GM18517 (cell line): ENCODE data around the gene CCR6.

Experiments
- ATAC-seq: cut with Tn5 transposase; IDR thresholded peaks from one replicate; pipeline ENCODE4 v1.9.1; 2021; ENCODE audit warnings: mild to moderate bottlenecking, moderate library complexity; ENCODE audit not compliant: unreplicated experiment

The CCR6 gene

DNA sequence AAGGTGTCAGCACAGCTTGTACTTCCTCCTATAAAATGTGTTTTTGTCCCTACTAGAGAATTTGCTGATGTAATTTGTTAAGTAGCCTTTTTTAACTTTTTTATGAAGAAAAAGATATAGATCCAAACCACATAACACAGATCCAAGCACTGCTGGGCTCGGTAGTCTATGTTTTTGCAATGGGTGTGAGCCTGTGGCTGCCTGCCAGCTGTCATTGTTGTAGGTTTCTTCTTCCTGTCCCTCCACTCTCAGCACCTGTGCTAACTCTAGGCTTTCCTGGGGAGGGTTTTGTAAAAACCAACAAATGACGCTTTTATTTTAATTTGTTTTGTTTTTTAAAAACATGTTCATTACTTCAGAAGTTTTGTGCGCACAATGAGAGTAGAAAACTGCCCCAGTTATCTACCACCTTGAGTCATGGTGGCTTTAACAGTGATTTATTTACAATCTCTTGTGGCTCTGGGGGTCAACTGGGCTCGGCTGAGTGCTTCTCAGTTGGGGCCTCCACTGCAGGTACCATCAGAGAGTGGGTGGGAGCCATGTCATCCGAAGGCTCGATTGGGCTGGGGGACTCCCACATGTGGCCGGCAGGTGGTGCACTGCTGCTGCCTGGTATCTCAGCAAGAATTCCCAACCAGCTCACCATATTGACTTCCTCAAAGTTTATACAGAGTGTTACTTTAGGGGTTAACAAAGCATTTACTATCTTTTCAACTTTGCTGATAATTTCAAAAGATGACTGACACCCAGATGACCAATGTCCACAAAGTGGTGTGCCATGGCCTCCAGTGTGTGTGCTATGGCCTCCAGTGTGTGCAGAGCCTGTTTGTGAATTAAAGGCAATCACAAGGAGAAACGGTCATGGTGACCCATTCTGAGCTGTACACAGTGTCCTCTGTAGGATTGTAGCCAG, 3.0 kb upstream of the CCR6 start:
- ATAC-seq: no peak

DNA sequence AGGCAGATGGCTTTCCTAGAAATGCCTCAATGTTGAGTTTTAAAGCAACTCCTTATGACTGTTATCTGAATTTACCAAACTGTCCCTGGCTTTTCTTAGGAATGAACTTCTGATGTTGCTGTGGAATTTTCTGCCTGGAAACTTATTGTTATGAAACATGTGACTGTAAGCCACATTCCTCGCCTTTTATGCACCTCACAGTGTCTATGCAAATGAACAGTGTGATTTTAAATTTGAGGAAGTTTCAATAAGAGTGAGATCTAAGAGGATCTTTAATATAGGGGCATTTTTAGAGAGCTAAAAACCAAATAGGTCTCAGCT, 2.4 kb upstream of the CCR6 start:
- ATAC-seq: no peak

DNA sequence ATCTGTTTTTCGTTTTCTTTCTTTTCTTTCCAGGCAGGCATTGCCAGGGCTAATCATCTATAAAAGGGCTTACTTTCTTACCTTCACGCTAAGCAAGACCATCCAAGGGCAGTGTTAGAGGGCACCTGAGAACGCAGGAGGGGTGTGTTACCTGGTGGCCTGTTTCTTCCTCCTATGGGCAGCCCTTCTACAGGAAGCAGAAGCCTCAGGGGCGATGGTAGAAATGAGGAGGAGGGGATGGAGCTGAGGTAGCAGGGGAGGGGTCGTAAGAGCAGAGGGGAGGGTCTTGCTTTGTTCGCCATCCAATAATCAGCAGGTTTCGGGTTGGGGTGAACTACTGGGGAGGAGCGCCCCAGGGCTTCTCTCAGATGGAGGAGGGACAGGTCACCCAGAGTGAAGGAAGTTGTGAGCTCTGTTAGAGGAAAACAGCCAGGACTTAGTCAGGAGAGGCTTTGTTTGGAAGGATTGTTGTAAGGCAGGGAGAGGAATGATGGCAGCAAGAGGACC, 1.5 kb upstream of the CCR6 start:
- ATAC-seq: no peak

DNA sequence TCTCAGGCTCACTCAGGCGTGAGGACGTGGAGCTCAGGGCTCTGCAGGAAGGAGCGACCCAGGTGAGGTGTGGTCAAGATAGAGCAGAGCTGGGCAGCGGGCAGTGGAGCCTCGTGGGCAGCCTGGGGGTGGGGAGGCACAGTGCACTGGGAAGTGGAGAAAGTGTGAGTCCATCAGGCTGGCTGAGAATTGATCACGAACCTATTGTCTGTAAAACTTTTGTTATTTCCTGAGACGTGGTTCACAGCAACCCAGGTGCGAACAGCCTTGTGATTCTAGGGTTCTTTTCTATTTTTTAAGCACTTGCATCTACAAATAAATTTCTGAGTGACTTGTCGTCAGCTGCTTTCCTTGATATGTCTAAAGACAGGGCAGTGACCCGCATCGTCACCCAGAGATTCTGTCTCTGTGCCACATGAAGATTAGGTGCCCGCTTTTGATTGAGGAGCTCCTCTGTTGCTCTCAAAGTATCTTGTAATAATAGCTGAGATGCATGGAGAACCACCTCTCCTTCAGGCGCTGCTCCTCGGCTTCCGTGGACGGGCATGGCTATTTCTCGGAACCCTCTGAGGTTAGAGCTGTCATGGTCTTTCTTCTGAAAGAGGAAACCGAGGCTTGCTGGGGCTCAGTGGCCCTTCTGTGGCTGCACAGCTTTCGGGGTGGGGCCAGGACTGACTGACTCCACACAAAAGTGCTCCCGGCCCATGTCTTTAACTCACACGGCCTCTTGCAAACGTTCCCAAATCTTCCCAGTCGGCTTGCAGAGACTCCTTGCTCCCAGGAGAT, 662 bp upstream of the CCR6 start:
- peak; percentile 24 for ATAC-seq

DNA sequence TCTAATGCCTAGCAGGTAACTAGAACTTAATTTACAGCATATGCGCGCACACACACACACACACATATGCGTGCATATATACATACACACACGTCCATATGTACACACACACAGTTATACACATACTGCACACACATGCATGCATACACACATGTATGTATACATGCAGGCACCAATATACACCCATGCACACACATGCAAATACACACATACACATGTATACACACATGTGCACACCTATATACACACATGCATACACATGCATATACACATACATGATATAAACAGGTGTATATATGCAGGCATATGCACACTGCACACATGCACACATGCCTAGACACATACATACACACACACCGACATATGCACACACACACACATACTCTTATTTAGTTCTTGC, 1.9 kb downstream of the CCR6 start:
- no peak for ATAC-seq

DNA sequence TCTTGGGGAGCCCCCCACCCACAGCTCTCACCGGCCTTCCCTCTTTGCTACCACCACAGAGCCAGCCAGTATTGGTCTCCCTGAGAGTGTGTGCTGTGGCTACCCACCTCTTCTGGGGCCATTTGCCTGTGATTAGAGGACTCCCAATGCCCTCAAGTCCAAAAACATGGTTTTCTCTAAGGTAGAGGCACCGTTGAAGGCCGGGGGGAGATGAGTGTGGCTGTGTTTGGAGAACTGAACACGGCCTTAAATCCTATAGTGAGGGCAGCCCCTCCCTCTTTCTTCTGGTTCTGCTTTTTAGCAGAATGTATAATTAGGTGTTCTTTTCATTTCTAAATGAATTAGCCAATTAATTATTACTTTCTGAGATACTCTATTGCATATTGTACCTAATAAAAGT, 2.5 kb downstream of the CCR6 start:
- ATAC-seq: no peak

DNA sequence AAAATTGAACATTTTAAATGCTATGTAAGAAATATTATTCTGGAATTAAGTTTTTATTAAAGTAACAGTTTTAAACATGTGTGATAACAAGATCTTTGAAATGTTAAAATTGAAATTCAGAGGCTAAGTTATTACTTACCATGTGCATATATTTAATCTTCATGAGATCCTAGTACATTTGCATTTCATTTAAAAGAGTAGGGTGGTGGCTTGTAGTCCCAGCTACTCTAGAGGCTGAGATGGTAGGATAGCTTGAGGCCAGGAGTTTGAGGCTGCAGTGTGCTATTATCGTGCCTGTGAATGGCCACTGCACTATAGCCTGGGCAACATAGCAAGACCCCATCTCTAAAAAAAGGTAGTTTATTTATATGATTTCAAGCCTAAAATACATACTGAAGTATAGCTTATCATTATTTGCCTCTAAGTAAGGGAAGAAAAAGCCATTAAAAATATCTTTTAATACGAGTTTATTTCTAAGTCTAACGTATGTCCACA, 3.0 kb downstream of the CCR6 start:
- ATAC-seq: no peak

DNA sequence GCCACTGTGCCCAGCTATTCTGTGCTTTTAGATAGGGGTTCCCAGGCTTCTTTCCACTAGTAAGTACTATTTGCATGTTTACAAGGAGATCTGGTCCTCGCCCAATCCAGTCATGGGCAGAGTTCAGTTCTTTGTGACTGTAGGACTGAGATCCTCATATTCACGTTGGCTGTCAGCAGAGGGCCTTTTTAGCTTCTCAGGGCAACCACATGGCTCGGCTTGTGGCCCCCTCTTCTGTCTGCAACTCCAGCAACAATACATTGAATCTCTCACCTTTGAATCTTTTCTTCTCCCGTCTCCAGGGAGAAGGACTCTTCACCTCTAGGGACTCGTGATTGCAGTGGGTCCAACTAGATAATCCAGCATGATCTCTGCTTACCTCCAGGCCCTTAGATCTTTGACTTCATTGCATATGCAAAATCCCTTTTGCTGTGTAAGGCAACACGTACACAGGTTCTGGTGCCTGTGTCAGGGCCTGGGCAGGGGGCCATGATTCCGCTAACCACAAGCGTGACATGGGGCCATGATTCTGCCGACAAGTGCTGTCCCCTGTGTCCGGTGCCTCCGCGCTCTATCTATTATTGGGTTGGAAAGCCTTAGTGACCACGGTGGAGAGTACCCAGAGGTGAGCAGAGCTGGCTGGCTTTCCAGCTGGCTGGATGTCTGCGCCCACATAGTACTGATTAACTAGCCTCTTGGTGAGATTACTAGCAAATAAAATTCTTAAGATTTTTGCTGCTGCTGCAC, 5.1 kb downstream of the CCR6 start:
- ATAC-seq: no peak

DNA sequence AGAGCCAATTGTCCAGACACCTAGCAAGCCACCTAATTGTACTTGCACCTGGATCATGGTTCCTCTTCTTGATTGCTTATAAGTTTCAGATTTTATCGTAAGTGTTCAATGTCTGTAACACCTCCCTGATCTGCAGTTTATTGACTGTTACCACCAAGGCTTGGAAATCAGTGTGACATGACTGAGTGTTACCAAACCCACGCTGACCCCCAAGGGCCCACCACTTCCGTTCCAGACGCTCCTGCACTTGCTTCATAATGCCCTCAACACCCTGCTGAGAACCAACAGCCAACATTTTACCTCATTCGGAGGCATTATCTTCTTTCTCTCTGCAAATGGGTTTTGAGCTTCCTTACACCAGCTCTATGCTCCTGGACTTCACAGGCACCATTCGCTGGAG, 6.3 kb downstream of the CCR6 start:
- ATAC-seq: no peak

DNA sequence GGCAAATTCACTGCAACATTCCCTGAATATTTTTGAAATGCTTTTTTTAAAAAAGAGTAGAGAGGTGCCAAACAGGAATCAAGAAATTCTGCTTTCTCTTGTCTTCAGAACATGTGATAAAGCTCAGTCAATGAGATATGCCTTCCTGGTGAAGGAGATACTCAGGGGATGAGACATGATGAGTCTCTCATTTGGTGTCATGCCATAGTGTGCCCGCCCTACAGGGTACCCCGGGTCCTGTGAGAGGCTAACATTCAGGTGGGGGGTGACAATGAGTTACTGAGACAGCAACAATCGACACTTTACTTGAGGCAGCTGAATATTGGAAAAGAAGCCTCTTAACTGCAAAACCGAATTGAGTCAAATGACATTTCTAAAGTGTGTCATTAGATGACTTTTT, 6.7 kb downstream of the CCR6 start:
- ATAC-seq: no peak

DNA sequence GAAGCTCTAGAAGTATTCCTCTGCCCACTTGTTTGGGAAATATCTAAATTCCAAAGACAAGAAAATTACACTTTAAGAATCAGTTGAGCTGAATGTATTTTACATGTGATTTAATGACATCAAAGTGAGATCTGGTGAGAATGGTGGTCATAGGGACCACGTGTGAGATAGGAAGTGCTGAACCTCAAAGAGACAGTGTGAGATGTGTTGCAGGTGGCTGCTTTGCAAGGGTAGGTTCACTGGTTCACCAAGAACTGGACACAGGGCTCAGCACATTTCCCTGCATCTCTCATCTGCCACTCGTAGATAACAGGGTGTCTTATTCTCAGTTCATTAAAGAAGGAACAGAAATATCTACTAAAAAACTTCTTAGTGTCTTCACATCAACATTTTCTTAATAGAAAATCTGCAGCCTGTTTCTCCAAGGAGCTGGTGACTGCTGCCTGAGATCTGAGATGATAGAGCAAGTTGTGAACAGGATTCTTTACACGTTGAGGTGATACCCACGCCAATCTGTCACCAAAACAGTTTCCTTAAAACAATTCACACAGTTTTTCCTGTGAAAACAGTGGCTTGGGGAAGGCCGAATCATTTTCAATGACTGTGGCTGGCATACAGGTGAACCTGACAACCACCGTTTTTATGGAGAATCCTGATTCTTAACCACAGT, 7.2 kb downstream of the CCR6 start:
- ATAC-seq: peak; percentile 50

DNA sequence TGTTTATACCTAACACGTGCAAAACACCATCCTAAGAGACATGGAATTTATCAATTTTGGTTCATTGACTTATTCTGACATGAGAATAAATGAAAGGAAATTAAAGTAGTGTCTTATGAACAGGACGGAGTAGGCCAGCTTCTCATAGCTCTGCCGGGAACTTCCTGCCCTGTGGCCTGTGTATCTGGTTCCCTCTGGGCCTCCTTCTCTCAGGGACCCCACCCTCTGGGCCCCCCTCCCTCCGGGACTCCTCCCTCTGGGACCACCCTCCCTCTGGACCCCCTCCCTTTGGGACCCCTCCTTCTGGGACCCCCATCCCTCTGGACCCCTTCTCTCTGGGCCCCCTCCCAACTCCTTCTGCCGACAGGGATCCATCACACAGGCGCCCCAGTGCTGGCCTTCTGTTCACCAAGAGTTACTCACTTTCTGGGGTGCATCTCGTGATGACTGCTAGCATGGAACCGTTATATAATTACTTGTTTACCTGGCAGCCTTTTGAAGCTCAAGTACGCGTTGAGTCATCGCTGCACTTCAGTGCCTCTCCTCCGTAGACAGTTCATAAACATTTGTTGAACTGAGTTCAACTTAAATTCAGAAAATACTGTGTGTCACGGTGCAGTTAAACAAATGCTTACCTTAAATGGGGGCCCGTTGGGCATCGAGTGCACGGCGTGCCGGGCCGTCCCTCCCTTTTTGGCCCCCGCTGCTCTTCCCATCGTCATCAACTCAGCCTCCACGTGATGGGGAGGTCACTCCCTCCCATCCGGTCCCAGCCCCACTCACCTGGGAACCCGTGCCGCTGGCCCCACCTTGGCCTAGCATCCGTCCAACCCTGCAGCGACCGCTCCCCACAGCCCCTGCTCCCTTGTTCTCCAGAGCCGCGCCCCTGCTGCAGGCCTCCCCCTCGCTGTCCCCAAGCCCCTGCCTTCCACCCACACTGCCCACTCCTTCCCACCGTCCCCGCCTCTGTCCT, 8.1 kb downstream of the CCR6 start:
- ATAC-seq: no peak

DNA sequence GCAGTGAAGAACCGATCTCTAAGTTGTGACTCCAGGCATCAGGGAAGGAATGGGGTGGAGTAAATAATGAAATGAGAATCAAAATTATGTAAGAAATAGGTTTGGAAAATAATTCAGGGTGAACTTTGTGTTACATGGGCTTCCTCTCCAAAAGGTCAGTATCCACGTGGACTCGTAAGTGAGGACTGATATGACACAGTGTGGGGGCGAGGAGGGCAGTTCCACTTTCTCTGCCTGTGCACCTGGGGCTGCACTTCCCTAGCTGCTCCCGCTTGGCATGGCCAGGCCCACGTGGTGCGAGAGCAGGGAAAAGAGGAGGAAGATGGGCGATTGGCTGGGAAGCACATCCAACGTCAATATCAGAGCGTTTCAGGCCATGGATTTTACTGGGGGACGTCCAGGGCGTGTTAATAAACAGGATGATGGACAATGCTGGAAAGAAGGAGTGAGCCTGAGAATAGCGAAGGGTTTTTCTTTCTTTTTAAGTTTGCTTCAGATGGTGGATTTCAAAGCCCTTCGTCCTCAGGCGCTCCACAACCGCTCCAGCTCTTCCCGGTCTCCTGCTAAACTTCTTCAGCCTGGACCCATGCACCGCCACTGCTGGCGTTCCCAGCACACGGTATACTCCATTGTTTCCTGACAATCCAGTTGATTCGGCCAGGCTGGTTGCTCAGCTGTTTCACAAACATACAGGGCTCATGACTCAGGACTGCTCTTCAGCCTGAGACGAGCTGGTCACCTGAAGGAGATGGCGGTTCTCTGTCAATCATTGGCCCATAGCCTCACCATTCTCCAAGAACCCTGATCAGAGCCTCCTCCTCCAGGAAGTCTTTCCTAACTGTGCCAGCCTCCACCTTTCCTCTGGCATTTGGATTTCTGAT, 11.8 kb downstream of the CCR6 start:
- ATAC-seq: no peak

DNA sequence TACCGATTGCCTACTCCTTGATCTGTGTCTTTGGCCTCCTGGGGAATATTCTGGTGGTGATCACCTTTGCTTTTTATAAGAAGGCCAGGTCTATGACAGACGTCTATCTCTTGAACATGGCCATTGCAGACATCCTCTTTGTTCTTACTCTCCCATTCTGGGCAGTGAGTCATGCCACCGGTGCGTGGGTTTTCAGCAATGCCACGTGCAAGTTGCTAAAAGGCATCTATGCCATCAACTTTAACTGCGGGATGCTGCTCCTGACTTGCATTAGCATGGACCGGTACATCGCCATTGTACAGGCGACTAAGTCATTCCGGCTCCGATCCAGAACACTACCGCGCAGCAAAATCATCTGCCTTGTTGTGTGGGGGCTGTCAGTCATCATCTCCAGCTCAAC, 13.5 kb downstream of the CCR6 start:
- ATAC-seq: no peak

DNA sequence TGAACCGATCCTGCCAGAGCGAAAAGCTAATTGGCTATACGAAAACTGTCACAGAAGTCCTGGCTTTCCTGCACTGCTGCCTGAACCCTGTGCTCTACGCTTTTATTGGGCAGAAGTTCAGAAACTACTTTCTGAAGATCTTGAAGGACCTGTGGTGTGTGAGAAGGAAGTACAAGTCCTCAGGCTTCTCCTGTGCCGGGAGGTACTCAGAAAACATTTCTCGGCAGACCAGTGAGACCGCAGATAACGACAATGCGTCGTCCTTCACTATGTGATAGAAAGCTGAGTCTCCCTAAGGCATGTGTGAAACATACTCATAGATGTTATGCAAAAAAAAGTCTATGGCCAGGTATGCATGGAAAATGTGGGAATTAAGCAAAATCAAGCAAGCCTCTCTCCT, 14.2 kb downstream of the CCR6 start:
- ATAC-seq: no peak

DNA sequence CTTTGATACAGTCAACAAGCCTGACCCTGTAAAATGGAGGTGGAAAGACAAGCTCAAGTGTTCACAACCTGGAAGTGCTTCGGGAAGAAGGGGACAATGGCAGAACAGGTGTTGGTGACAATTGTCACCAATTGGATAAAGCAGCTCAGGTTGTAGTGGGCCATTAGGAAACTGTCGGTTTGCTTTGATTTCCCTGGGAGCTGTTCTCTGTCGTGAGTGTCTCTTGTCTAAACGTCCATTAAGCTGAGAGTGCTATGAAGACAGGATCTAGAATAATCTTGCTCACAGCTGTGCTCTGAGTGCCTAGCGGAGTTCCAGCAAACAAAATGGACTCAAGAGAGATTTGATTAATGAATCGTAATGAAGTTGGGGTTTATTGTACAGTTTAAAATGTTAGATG, 15.0 kb downstream of the CCR6 start:
- ATAC-seq: no peak

DNA sequence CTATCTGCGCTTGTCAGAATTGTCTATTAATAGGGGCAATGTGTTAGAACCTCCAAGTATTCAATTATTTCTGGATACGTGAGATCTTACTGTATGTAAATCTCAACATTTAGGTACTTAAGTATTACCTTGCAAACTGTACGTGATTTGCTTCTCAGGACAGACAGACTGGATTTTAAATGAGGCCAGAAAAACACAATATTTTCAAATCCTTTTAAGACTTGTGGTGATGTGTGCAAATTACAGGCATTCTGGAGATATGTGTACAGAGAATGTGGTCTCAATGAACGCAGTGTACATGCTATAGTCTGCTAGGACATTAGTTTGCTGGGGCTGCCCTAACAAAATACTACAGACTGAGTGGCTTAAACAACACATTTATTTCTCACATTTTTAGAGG, 16.9 kb downstream of the CCR6 start:
- ATAC-seq: no peak

DNA sequence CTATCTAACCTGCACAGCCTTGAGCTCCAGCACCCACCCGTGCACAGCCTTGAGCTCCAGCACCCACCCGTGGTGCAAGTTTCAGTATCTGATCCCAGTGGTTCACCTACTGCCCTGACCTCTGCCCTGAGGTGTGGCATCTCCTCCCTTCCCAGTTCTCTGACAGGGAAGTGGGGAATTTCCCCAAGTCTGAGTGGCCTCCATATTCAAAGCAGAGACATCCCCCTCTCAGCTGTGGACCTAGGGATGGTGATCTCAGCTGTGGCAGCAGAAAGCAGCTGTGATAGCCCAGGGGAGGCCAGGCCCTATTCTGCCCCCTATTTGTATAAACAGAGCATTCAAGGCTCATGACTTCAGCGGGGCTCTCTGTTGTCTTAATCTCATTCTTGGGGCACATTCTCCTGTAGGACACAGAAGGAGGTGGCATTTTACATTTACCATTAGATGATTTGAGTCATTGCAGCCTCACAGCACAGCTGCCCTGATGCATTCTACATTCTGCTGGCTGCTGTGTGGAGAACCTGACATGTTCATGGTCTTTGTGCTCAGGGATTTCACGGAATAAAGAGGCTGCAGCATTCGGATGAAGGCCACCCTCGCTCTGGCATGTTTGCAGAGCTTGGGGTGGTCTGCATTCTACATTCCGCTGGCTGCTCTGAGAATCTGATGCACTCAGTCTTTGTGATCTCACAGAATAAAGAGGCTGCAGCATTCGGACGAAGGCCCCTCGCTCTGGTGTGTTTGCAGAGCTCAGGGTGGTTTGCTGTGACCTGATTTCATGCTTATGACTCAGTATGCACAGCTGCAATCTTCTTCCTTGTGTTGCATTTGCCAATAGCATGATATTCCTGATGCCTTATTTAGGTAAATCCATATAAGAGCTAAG, 17.9 kb downstream of the CCR6 start:
- no peak for ATAC-seq
